Measurements from ENCODE around the gene PDCD5.

DNA sequence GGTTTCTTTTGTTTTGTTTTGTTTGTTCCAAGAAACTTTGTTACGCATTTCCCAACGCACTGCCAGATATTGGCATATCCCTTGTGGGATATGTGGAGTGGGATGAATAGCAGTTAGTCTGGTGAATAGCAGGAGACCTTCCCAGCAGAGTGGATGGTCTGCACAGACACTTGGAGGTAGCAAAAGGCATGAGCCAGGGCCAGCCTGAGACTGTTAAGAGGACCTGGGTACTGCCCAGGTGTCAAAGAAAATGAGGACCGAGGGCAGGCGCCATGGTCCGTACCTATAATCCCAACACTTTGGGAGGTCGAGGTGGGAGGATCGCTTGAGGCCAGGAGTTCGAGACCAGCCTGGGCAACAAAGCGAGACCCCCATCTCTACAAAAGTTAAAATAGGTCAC lies 13.5 kb upstream of the PDCD5 start:
- TF ChIP-seq REST (tag by site-specific recombination; IDR thresholded peaks at IDR 0.05) (no peak), ZNF157 (tag by site-specific recombination; IDR thresholded peaks at IDR 0.05) (no peak), PRDM10 (tag by site-specific recombination; IDR thresholded peaks at IDR 0.05) (no peak), GLI4 (tag by site-specific recombination; IDR thresholded peaks at IDR 0.05) (no peak), PRDM4 (tag by site-specific recombination; IDR thresholded peaks at IDR 0.05) (no peak), ZNF521 (tag by site-specific recombination; IDR thresholded peaks at IDR 0.05) (no peak), ZNF585B (tag by site-specific recombination; IDR thresholded peaks at IDR 0.05) (no peak), ZNF843 (tag by site-specific recombination; IDR thresholded peaks at IDR 0.05) (no peak)
- TF ChIP-seq, protein P1, sequence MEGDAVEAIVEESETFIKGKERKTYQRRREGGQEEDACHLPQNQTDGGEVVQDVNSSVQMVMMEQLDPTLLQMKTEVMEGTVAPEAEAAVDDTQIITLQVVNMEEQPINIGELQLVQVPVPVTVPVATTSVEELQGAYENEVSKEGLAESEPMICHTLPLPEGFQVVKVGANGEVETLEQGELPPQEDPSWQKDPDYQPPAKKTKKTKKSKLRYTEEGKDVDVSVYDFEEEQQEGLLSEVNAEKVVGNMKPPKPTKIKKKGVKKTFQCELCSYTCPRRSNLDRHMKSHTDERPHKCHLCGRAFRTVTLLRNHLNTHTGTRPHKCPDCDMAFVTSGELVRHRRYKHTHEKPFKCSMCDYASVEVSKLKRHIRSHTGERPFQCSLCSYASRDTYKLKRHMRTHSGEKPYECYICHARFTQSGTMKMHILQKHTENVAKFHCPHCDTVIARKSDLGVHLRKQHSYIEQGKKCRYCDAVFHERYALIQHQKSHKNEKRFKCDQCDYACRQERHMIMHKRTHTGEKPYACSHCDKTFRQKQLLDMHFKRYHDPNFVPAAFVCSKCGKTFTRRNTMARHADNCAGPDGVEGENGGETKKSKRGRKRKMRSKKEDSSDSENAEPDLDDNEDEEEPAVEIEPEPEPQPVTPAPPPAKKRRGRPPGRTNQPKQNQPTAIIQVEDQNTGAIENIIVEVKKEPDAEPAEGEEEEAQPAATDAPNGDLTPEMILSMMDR (tag by site-specific recombination; IDR thresholded peaks at IDR 0.05) = no peak
